T-helper 1 cell (primary cell): ENCODE data around the gene TEX101.

Source experiments
- DNase-seq, 5 donors: peaks; one replicate each; pipeline ENCODE4 v3.0.0-alpha.2; 2012 to 2020

The TEX101 gene

GRCh38 chr19:43450545-43450997 is 35.9 kb downstream of the TEX101 start:
- DNase-seq = peak in 1 of 5 donors; percentile 49

- DNase-seq = no peak
These were observed 37.9 kb downstream of the TEX101 start for GRCh38 chr19:43452582-43452981.

- no peak for DNase-seq
These were observed 39.3 kb downstream of the TEX101 start for GRCh38 chr19:43454031-43454430.

GRCh38 chr19:43455321-43456113 is 40.8 kb downstream of the TEX101 start:
- DNase-seq = no peak

- DNase-seq = no peak
These were observed 43.1 kb downstream of the TEX101 start for GRCh38 chr19:43457809-43458208.

- no peak for DNase-seq
These were observed 45.8 kb downstream of the TEX101 start for GRCh38 chr19:43460362-43461016.

GRCh38 chr19:43461303-43461702 is 46.6 kb downstream of the TEX101 start:
- DNase-seq = no peak

GRCh38 chr19:43462383-43462782 is 47.7 kb downstream of the TEX101 start:
- DNase-seq = no peak

- no peak for DNase-seq
These were observed 48.2 kb downstream of the TEX101 start for GRCh38 chr19:43462785-43463380.

GRCh38 chr19:43463381-43464133 is 48.9 kb downstream of the TEX101 start:
- DNase-seq = peak; percentile 97 to 100 (median 100)

- peak in 1 of 5 donors; percentile 63 for DNase-seq
These were observed 49.6 kb downstream of the TEX101 start for GRCh38 chr19:43464134-43464775.

GRCh38 chr19:43465468-43466120 is 50.9 kb downstream of the TEX101 start, which contains the start of gene LYPD3:
LYPD3 (minus strand) TSS chr19:43465608; CDS start chr19:43465571, 37 bp downstream.
- DNase-seq = no peak

- DNase-seq = no peak
These were observed 52.1 kb downstream of the TEX101 start for GRCh38 chr19:43466793-43467192.

- DNase-seq = no peak
These were observed 52.6 kb downstream of the TEX101 start for GRCh38 chr19:43467276-43467675.

- no peak for DNase-seq
These were observed 53.0 kb downstream of the TEX101 start for GRCh38 chr19:43467730-43468129.
